ENCODE data around the gene MSH5.

DNA sequence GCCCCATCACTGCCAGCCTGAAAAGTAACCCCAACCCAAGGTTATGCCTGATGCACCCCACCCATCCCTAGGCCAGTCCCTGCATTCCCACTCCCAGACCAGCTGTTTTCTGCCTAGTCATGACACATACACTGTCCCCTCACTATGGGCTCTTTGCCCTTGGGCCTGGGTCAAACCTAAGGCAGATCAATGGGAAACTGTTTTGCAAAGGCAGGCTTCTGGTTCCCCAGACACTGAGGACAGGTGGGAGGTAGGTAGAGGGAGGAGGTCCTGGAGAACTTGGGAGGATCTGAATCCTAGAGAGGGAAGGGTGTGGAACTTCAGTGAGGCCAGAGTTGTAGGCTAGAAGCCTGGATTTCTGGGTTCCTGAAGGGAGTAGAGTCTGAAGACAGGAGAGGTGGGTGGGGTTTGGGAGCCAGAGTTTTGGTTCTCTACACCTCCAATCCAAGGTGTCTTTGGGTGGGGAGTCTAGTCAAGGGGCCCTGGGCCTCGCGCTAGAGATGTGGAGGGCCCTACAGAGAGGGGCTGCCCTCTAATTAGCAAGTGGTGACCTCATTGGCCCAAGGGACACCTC, 5.5 kb upstream of the MSH5 start:
- TF ChIP-seq, protein P1, sequence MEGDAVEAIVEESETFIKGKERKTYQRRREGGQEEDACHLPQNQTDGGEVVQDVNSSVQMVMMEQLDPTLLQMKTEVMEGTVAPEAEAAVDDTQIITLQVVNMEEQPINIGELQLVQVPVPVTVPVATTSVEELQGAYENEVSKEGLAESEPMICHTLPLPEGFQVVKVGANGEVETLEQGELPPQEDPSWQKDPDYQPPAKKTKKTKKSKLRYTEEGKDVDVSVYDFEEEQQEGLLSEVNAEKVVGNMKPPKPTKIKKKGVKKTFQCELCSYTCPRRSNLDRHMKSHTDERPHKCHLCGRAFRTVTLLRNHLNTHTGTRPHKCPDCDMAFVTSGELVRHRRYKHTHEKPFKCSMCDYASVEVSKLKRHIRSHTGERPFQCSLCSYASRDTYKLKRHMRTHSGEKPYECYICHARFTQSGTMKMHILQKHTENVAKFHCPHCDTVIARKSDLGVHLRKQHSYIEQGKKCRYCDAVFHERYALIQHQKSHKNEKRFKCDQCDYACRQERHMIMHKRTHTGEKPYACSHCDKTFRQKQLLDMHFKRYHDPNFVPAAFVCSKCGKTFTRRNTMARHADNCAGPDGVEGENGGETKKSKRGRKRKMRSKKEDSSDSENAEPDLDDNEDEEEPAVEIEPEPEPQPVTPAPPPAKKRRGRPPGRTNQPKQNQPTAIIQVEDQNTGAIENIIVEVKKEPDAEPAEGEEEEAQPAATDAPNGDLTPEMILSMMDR (IDR thresholded peaks at IDR 0.05; ENCODE audit: low read length) = no peak
- TF ChIP-seq EZH2 (IDR thresholded peaks at IDR 0.05; ENCODE audit: borderline replicate concordance, low read length) = no peak

All from OCI-LY1 (cell line).